ENCODE measurements around the gene RBCK1. TPM values are rescaled to one million over a fixed set of nuclear protein-coding genes. Genes with fewer than 3 reads are reported as not detected.
A peak's percentile ranks its signal among the peaks of the same experiment; 100 is the strongest.
"Not testable (repeated sequence)": the region's sequence is repeated elsewhere in the genome, so short reads cannot be mapped to it uniquely, and the experiment has no call there.

Gene RBCK1
- total and polyA plus RNA-seq, 8 donors, result 34.9 to 148 (median 44.7) TPM

DNA sequence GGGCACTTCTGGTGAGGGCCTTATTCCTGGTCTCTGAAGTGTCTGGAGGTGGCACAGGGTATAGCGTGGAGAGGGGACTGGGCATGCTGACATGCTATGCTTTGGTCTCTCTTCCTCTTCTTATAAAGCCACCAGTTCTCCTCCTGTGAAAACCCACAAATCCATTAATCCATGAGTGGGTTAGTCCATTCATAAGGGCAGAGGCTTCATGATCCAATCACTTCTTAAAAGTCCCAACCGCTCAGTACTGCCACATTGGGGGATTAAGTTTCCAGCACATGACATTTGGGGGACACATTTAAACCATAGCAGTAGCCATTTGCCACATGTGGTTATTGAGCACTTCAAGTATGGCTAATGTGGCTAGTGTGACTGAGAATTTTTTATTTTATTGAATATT, 31.3 kb upstream of the RBCK1 start:
- intact Hi-C loops (cut with DNase I), result no loop called here
- WGBS, 2 donors, result 70 to 100% methylated on average over 2 of the region's 2 CpGs
- H3K27me3 ChIP-seq, result no peaks in the 10 kb centered on the region
- FAIRE-seq (no peak), DNase-seq (no peak), ATAC-seq (no peak)
- H3K4me3 ChIP-seq, result no peak overlapping the region
- H3K4me1 ChIP-seq, result peaks cover 0 to 14% (median 5%) of the 10 kb centered on the region in 3 donors
- no peak overlapping the region for H3K27ac ChIP-seq
- no peaks in the 10 kb centered on the region for H3K36me3 ChIP-seq
- TF ChIP-seq, protein P1, sequence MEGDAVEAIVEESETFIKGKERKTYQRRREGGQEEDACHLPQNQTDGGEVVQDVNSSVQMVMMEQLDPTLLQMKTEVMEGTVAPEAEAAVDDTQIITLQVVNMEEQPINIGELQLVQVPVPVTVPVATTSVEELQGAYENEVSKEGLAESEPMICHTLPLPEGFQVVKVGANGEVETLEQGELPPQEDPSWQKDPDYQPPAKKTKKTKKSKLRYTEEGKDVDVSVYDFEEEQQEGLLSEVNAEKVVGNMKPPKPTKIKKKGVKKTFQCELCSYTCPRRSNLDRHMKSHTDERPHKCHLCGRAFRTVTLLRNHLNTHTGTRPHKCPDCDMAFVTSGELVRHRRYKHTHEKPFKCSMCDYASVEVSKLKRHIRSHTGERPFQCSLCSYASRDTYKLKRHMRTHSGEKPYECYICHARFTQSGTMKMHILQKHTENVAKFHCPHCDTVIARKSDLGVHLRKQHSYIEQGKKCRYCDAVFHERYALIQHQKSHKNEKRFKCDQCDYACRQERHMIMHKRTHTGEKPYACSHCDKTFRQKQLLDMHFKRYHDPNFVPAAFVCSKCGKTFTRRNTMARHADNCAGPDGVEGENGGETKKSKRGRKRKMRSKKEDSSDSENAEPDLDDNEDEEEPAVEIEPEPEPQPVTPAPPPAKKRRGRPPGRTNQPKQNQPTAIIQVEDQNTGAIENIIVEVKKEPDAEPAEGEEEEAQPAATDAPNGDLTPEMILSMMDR (IDR thresholded peaks at IDR 0.05), result no peak
- H3K9me3 ChIP-seq, result no peaks in the 10 kb centered on the region

DNA sequence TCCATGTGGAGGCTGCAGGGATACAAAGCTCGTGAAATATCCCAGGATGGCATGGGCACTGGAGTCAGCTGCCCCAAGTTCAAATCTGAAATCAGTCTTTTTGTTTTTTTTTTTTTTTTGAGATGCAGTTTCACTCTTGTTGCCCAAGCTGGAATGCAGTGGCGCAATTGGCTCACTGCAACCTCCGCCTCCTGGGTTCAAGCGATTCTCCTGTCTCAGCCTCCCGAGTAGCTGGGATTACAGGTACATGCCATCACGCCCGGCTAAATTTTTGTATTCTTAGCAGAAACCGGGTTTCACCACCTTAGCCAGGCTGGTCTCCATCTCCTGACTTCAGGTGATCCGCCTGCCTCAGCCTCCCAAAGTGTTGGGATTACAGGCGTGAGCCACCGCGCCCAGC, 30.5 kb upstream of the RBCK1 start:
- DNase-seq, result peak in 1 of 6 donors; percentile 9
- H3K4me1 ChIP-seq; H3K36me3 ChIP-seq; H3K27me3 ChIP-seq; H3K9me3 ChIP-seq; intact Hi-C loops (cut with DNase I); ATAC-seq; H3K27ac ChIP-seq; FAIRE-seq; H3K4me3 ChIP-seq: not testable (repeated sequence)
- WGBS, 2 donors, result 88 to 90% methylated on average over 12 of the region's 12 CpGs

DNA sequence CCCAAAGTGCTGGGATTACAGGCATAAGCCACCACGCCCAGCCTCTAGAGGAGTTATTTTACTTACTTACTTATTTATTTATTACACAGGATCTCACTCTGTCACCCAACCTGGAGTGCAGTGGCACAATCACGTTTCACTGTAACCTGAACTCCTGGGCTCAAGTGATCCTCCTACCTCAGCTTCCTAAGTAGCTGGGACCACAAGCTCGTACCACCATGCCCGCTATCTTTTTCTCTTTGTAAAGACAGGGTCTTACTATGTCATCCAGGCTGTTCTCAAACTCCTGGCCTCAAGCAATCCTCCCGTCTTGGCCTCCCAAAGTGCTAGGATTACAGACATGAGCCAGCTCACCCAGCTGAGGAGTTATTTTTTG, 29.1 kb upstream of the RBCK1 start:
- H3K9me3 ChIP-seq, result no peaks in the 10 kb centered on the region
- no peaks in the 10 kb centered on the region for H3K27me3 ChIP-seq
- TF ChIP-seq, protein P1 (IDR thresholded peaks at IDR 0.05), result no peak
- 81 to 82% methylated on average over 5 of the region's 5 CpGs for WGBS, 2 donors
- FAIRE-seq (no peak), DNase-seq (no peak), ATAC-seq (no peak)
- intact Hi-C loops (cut with DNase I), result no loop called here
- H3K4me3 ChIP-seq, result no peak overlapping the region
- no peaks in the 10 kb centered on the region for H3K4me1 ChIP-seq
- no peak overlapping the region for H3K27ac ChIP-seq
- H3K36me3 ChIP-seq, result no peaks in the 10 kb centered on the region

DNA sequence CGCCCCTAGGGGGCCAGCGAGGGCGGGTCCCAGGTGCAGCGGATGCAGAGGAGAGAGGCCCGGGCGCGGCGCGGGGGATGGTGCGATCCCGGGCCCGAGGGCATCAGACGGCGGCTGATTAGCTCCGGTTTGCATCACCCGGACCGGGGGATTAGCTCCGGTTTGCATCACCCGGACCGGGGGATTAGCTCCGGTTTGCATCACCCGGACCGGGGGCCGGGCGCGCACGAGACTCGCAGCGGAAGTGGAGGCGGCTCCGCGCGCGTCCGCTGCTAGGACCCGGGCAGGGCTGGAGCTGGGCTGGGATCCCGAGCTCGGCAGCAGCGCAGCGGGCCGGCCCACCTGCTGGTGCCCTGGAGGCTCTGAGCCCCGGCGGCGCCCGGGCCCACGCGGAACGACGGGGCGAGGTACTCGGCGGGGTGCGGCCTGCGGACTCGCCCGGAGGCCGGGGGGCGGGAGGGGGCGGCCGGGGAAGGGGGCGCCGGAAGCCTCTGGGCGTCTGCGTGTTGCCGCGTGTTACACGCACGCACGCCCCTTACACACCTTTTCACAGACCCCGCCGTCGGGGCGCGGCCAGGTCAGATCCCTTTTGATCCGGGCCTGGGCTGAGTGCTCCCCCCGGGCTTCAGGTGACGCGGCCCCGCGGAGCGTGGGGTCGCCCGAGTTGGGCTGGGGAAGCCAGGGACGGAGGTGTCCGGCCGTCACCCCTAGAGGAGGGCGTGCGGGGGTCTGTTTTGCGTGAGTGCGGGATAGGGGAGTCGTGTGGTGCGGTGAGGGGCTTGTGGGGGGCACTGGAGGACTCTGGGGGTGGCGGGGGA, 27.1 kb upstream of the RBCK1 start:
- no peak for FAIRE-seq
- no peaks in the 10 kb centered on the region for H3K36me3 ChIP-seq
- H3K9me3 ChIP-seq, result no peaks in the 10 kb centered on the region
- 0 to 1% methylated on average over 81 to 93 of the region's 93 CpGs for WGBS, 2 donors
- DNase-seq, result peak in 5 of 6 donors; percentile 43 to 85 (median 80)
- peak overlapping the region; percentile 69 to 89 (median 79) for H3K27ac ChIP-seq
- no peaks in the 10 kb centered on the region for H3K4me1 ChIP-seq
- H3K27me3 ChIP-seq, result no peaks in the 10 kb centered on the region
- intact Hi-C loops (cut with DNase I), result no loop called here
- TF ChIP-seq, protein P1 (IDR thresholded peaks at IDR 0.05), result no peak
- peak overlapping the region; percentile 53 to 80 (median 65) for H3K4me3 ChIP-seq
- ATAC-seq, result peak; percentile 45 to 70 (median 61)

DNA sequence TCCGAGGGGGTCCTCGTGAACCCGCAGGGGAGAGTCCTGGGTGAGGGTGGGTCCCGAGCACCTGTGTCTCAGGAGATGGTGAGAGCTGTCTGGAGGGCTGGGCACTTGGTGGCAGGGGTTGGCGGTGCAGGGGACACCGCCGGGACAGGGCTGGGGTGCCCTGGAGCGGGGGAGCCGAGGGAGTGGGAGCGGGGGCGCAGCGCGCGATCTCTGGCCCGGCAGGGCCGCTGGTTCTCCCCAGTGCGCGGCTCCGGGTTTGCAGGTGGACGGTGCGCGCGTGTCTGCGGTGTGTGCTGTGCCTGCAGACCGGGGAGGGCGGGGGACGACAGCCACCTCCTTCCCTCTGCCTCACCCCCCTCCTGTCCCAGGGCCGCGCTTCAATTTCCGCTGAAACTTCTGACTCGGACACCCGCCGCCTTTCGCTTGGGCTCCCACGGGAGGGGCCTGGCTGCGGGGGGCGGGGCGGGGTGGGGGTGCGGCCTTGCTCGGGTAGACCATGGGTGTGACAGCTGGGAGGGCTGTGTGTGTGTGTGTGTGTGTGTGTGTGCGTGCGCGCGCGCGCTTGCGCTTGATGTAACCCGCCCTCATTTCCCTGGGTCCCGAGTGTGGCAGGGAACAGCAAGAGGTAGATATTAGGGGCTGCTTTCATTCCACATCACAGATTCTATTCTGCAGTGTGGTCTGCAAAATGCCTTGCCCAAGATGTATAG, 26.4 kb upstream of the RBCK1 start:
- ATAC-seq (peak; percentile 80 to 89 (median 86)), FAIRE-seq (no peak), DNase-seq (peak; percentile 81 to 92 (median 85))
- no peaks in the 10 kb centered on the region for H3K27me3 ChIP-seq
- H3K4me1 ChIP-seq, result no peaks in the 10 kb centered on the region
- TF ChIP-seq, protein P1 (IDR thresholded peaks at IDR 0.05), result no peak
- no peaks in the 10 kb centered on the region for H3K36me3 ChIP-seq
- WGBS, 2 donors, result 1 to 2% methylated on average over 30 to 45 of the region's 49 CpGs
- H3K4me3 ChIP-seq, result peak overlapping the region; percentile 53 to 80 (median 65)
- H3K27ac ChIP-seq, result peak overlapping the region; percentile 69 to 89 (median 79)
- H3K9me3 ChIP-seq, result no peaks in the 10 kb centered on the region
- intact Hi-C loops (cut with DNase I), result no loop called here
